GM18951 (cell line): ENCODE measurements around the gene LRIT2.

ENCODE experiments used
- POLR2A ChIP-seq: IDR thresholded peaks from 4 replicates; pipeline ENCODE4 v1.6.1; 2011; ENCODE audit warnings: mild to moderate bottlenecking; ENCODE audit not compliant: insufficient read length, insufficient read depth; ENCODE audit errors: extremely low read depth
- in situ Hi-C: fragments of 300-500 bp; cut with MboI; formaldehyde crosslinking; loops from one replicate; pipeline ENCODE4 v1.12.0; 2022; ENCODE audit warnings: low sequenced_read_pairs, mixed read lengths, inconsistent platforms; ENCODE audit not compliant: unreplicated experiment

The LRIT2 gene

GRCh38 chr10:84211566-84211965 lies 13.8 kb downstream of the LRIT2 start:
- no peak for TF ChIP-seq POLR2A
- in situ Hi-C loops, result loop anchor here (5.0 kb wide), 1 partner anchor 64 kb away; no protein-coding TSS in a partner anchor

GRCh38 chr10:84208023-84208422 lies 17.3 kb downstream of the LRIT2 start:
- in situ Hi-C loops, result no loop called here
- TF ChIP-seq POLR2A, result no peak

- in situ Hi-C loops, result no loop called here
These were observed 19.4 kb downstream of the LRIT2 start for GRCh38 chr10:84205853-84206525.

GRCh38 chr10:84205049-84205852 lies 20.1 kb downstream of the LRIT2 start:
- no peak for TF ChIP-seq POLR2A
- in situ Hi-C loops, result no loop called here

More at GRCh38 chr10:84205853-84206525, 19.4 kb downstream of the LRIT2 start:
- TF ChIP-seq POLR2A, result no peak

- TF ChIP-seq POLR2A, result no peak
- in situ Hi-C loops, result no loop called here
These were observed 20.7 kb downstream of the LRIT2 start for GRCh38 chr10:84204610-84205009.

- TF ChIP-seq POLR2A, result no peak
- in situ Hi-C loops, result no loop called here
These were observed 21.2 kb downstream of the LRIT2 start for GRCh38 chr10:84204122-84204521.

GRCh38 chr10:84202349-84202748 lies 23.0 kb downstream of the LRIT2 start:
- no peak for TF ChIP-seq POLR2A
- in situ Hi-C loops, result no loop called here

- in situ Hi-C loops, result no loop called here
- no peak for TF ChIP-seq POLR2A
These were observed 23.7 kb downstream of the LRIT2 start for GRCh38 chr10:84201682-84202081.

GRCh38 chr10:84201244-84201606 lies 24.1 kb downstream of the LRIT2 start:
- in situ Hi-C loops, result no loop called here
- no peak for TF ChIP-seq POLR2A

GRCh38 chr10:84200537-84201243 lies 24.7 kb downstream of the LRIT2 start:
- in situ Hi-C loops, result no loop called here
- no peak for TF ChIP-seq POLR2A

- in situ Hi-C loops, result no loop called here
- TF ChIP-seq POLR2A, result no peak
These were observed 27.0 kb downstream of the LRIT2 start for GRCh38 chr10:84198206-84198915.

GRCh38 chr10:84197643-84198042 lies 27.7 kb downstream of the LRIT2 start:
- no peak for TF ChIP-seq POLR2A
- in situ Hi-C loops, result no loop called here

GRCh38 chr10:84196941-84197340 lies 28.4 kb downstream of the LRIT2 start:
- no peak for TF ChIP-seq POLR2A
- in situ Hi-C loops, result no loop called here

GRCh38 chr10:84196083-84196482 lies 29.3 kb downstream of the LRIT2 start:
- in situ Hi-C loops, result no loop called here

More at GRCh38 chr10:84196083-84196482, 29.3 kb downstream of the LRIT2 start:
- TF ChIP-seq POLR2A, result no peak
